Measurements from ENCODE around the gene GLRX2. TPM values are rescaled to one million over a fixed set of nuclear protein-coding genes. Genes with fewer than 3 reads are reported as not detected.
A peak's percentile ranks its signal among the peaks of the same experiment; 100 is the strongest.

GLRX2 gene
- total and polyA plus RNA-seq, 12 donors, result 3.0 to 59.8 (median 25.0) TPM

- 80 to 89% (median 84%) methylated on average over 5 of the region's 5 CpGs for WGBS, 4 donors
- H3K4me1 ChIP-seq (replicated peaks in 1 of 2), result peaks cover 9 to 18% of the 10 kb centered on the region in 2 donors
Observed at GRCh38 chr1:193102662-193103061, 2.6 kb downstream of the GLRX2 start.

DNA sequence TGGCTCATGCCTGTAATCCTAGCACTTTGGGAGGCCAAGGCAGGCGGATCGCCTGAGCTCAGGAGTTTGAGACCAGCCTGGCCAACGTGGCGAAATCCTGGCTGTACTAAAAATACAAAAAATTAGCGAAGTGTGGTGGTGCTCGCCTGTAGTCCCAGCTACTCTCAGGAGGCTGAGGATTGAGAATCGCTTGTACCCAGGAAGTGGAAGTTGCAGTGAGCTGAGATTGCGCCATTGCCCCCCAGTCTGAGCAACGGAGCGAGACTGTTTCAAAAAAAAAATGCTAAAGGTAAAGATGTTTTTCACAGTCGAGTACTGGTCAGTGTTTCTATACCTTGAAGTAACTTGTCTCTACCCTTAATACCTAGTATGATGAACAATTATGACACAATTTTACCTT, 11.1 kb downstream of the GLRX2 start:
- H3K27ac ChIP-seq, result no peak overlapping the region
- WGBS, 4 donors, result 92 to 97% (median 94%) methylated on average over 11 of the region's 11 CpGs
- H3K9me3 ChIP-seq (replicated peaks in 1 of 3), result no peaks in the 10 kb centered on the region
- intact Hi-C loops (cut with DNase I), result no loop called here
- no peak overlapping the region for H3K4me3 ChIP-seq
- TF ChIP-seq POLR2A (IDR thresholded peaks at IDR 0.05) (no peak), CTCF (IDR thresholded peaks at IDR 0.05) (no peak)
- H3K27me3 ChIP-seq, result no peaks in the 10 kb centered on the region
- H3K36me3 ChIP-seq (replicated peaks in 1 of 2), result peaks cover 0 to 43% of the 10 kb centered on the region in 2 donors
- H3K4me1 ChIP-seq (replicated peaks in 1 of 2), result no peaks in the 10 kb centered on the region
- no peak for DNase-seq

More at GRCh38 chr1:193102662-193103061, 2.6 kb downstream of the GLRX2 start:
- Histone ChIP-seq H3K36me3 (replicated peaks in 1 of 2) (peaks cover 0 to 25% of the 10 kb centered on the region in 2 donors), H3K27ac (no peak overlapping the region), H3K4me3 (no peak overlapping the region), H3K27me3 (no peaks in the 10 kb centered on the region), H3K9me3 (replicated peaks in 1 of 3) (no peaks in the 10 kb centered on the region)
- no peak for TF ChIP-seq CTCF (IDR thresholded peaks at IDR 0.05)
- TF ChIP-seq POLR2A (IDR thresholded peaks at IDR 0.05), result no peak
- DNase-seq, result no peak
- intact Hi-C loops (cut with DNase I), result no loop called here

DNA sequence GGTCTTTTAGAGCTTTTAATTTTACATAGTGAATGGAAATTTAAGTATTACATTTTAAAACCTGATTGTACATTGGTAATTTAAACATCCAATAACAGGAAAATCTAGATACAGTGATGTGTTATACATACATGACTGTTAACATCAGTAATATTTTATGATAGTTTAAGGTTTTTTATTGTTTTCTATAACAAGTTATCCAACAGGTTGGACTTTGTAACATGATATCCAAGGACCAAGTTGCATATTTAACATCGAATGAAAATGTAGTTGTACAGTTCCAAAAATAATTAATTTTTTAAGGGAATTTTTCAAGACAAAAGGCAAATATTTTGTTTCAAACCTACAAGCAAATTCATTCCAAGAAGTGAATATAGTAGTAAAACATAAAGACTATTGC, 14.3 kb downstream of the GLRX2 start:
- Histone ChIP-seq H3K27ac (no peak overlapping the region), H3K9me3 (replicated peaks in 1 of 3) (no peaks in the 10 kb centered on the region), H3K4me1 (replicated peaks in 1 of 2) (no peaks in the 10 kb centered on the region), H3K27me3 (no peaks in the 10 kb centered on the region), H3K4me3 (no peak overlapping the region), H3K36me3 (replicated peaks in 1 of 2) (peaks cover 0 to 23% of the 10 kb centered on the region in 2 donors)
- TF ChIP-seq POLR2A (IDR thresholded peaks at IDR 0.05), result no peak
- no peak for TF ChIP-seq CTCF (IDR thresholded peaks at IDR 0.05)
- intact Hi-C loops (cut with DNase I), result no loop called here
- no peak for DNase-seq
- 58 to 66% (median 62%) methylated on average over 1 of the region's 1 CpG for WGBS, 4 donors

GRCh38 chr1:193087893-193088292, 17.3 kb downstream of the GLRX2 start:
- Histone ChIP-seq H3K4me3 (no peak overlapping the region), H3K27me3 (no peaks in the 10 kb centered on the region), H3K27ac (no peak overlapping the region), H3K4me1 (replicated peaks in 1 of 2) (no peaks in the 10 kb centered on the region), H3K9me3 (replicated peaks in 1 of 3) (no peaks in the 10 kb centered on the region), H3K36me3 (replicated peaks in 1 of 2) (peaks cover 0 to 30% of the 10 kb centered on the region in 2 donors)
- TF ChIP-seq POLR2A (IDR thresholded peaks at IDR 0.05), result no peak
- TF ChIP-seq CTCF (IDR thresholded peaks at IDR 0.05), result no peak
- intact Hi-C loops (cut with DNase I), result no loop called here
- 27 to 51% (median 35%) methylated on average over 3 of the region's 3 CpGs for WGBS, 4 donors
- peak in 5 of 7 donors; percentile 23 to 68 (median 62) for DNase-seq
